ENCODE results near the gene COX7A1. TPM values are rescaled to one million over a fixed set of nuclear protein-coding genes. Genes with fewer than 3 reads are reported as not detected.
A peak's percentile ranks its signal among the peaks of the same experiment; 100 is the strongest.

COX7A1 gene
- total and polyA plus RNA-seq, 3 experiments from 2014 or later: not detected

DNA sequence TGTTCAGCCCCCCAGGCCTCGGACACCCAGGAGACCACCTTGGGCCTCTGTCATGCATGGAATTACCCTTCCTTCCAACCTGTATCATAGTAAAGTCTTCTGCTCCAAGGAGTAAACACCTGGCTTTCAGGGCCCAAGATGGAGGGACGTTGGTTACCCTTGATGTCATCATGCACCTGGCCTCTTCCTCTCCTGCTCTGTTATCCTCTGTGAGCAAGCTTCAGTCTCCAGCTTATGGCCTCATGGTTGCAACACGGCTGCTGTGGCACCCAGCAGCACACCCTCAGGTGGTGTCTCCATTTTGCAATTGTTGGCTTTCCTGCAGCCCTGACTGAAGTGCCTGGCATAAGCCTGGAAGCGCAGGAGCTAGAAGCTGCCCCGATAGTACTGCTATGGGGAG is 45.3 kb downstream of the COX7A1 start:
- Histone ChIP-seq H3K27ac (ENCODE audit: low read depth, low read length) (no peak overlapping the region), H3K4me1 (ENCODE audit: insufficient read depth, low read length) (no peaks in the 10 kb centered on the region), H3K27me3 (ENCODE audit: insufficient read depth, low read length, poor library complexity, severe bottlenecking) (no peaks in the 10 kb centered on the region), H3K36me3 (ENCODE audit: insufficient read depth, low read length) (no peaks in the 10 kb centered on the region), H3K4me3 (ENCODE audit: low read length) (no peak overlapping the region), H3K9me3 (ENCODE audit: low read length) (no peaks in the 10 kb centered on the region)
- no peaks in the 10 kb centered on the region for H3K4me1 Mint-ChIP-seq
- no peak overlapping the region for H3K27ac Mint-ChIP-seq
- ChIA-PET CTCF (interaction anchor here (1.5 kb wide), 1 partner anchor 45 kb away, joined by 3 read pairs; no protein-coding TSS in a partner anchor), POLR2A (no interaction called here)
- H3K27me3 Mint-ChIP-seq: no peaks in the 10 kb centered on the region
- H3K9me3 Mint-ChIP-seq: no peaks in the 10 kb centered on the region
- H3K4me3 Mint-ChIP-seq: no peak overlapping the region
- peaks cover 0 to 22% (median 0%) of the 10 kb centered on the region in 3 donors for H3K36me3 Mint-ChIP-seq
- no peak for DNase-seq

DNA sequence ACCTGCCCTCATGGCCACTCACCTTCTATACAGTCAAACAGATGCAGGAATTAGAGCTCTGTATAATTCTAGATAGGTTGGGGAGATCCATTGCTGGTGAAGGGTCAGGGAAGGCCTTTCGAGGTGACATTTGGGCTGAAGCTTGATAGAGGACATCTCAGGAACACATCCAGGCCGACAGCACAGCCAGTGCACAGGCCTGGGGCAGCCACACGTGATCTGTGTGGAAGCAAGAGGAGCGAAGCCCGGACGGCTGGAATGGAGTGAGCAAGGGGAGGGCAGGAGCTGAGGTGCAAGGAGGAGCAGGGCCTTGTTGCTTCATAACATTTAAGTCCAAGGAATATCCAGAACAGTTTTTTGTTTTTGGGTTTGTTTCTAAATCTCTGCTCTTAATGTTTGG is 45.8 kb downstream of the COX7A1 start:
- no peak for DNase-seq
- ChIA-PET POLR2A (no interaction called here), CTCF (interaction anchor here (1.1 to 1.5 kb wide), 2 partner anchors 45 to 56 kb away, joined by 3 read pairs; no protein-coding TSS in a partner anchor)
- Mint-ChIP-seq H3K4me1 (no peaks in the 10 kb centered on the region), H3K27me3 (no peaks in the 10 kb centered on the region), H3K27ac (peak overlapping the region in 3 of 8 donors; percentile 29 to 70 (median 57)), H3K36me3 (peaks cover 0 to 18% (median 0%) of the 10 kb centered on the region in 3 donors), H3K4me3 (peak overlapping the region in 1 of 7 donors; percentile 68), H3K9me3 (no peaks in the 10 kb centered on the region)
- no peaks in the 10 kb centered on the region for H3K9me3 ChIP-seq (ENCODE audit: low read length)
- no peaks in the 10 kb centered on the region for H3K4me1 ChIP-seq (ENCODE audit: insufficient read depth, low read length)
- no peaks in the 10 kb centered on the region for H3K27me3 ChIP-seq (ENCODE audit: insufficient read depth, low read length, poor library complexity, severe bottlenecking)
- no peak overlapping the region for H3K27ac ChIP-seq (ENCODE audit: low read depth, low read length)
- H3K36me3 ChIP-seq (ENCODE audit: insufficient read depth, low read length): no peaks in the 10 kb centered on the region
- no peak overlapping the region for H3K4me3 ChIP-seq (ENCODE audit: low read length)

DNA sequence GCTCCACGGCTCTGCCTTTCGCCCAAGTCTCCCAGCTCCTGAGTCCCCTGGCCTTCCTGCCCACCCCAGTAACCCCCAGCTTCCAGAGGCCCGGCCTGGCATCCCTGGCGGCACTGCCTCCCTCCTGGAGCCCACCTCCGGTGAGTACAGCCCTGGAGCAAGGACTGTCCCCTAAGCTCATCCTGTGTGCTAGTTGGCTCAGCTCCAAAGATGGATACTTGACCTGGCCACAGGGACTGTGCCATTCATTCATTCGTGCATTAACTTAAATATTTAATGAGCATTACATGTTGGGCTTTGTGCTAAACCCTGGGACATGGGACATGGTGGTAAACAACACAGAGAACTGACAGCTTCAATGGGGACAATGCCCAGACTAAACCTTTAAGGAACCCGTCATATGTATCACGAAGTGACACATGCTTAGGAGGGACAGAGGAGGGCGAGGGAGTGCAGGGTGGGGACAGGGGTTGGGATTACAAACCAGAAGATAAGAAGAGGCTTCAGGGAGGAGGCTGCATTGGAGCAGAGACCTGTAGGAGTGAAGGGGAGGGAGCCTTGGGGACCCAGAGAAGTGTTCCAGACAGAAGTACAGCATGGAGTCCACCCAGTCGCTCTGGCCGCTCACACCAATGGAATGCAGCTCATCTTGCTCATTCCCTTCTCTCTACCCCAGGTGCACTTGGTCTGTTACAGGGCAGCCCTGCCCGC is 48.2 kb downstream of the COX7A1 start:
- H3K4me1 Mint-ChIP-seq: no peaks in the 10 kb centered on the region

DNA sequence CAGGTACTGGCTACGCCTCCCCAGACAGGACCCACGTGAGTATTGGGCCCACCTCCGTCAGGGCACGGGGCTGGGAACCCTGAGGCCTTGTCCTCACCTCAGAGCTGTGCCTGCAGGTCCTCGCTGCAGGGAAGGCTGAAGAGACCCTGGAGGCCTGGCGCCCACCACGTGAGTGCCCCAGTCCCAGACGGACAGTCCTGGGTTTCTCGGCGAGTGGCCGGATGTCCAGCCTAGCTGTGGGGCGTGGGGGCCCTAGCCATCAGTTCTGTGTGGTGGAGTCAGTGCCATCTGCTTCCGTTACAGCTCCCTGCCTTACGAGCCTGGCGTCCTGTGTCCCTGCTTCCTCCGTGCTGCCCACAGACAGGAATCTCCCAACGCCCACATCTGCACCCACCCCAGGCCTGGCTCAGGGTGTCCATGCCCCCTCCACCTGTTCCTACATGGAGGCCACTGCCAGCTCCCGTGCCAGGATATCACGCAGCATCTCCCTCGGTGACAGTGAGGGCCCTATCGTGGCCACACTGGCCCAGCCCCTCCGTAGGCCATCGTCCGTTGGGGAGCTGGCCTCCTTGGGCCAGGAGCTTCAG is 49.1 kb downstream of the COX7A1 start:
- H3K4me1 ChIP-seq (ENCODE audit: insufficient read depth, low read length): no peaks in the 10 kb centered on the region
- H3K27ac ChIP-seq (ENCODE audit: low read depth, low read length): no peak overlapping the region
- H3K27me3 ChIP-seq (ENCODE audit: insufficient read depth, low read length, poor library complexity, severe bottlenecking): no peaks in the 10 kb centered on the region
- Mint-ChIP-seq H3K9me3 (no peaks in the 10 kb centered on the region), H3K4me3 (no peak overlapping the region), H3K27ac (no peak overlapping the region), H3K36me3 (peaks cover 0 to 11% (median 0%) of the 10 kb centered on the region in 3 donors), H3K4me1 (no peaks in the 10 kb centered on the region), H3K27me3 (no peaks in the 10 kb centered on the region)
- H3K9me3 ChIP-seq (ENCODE audit: low read length): no peaks in the 10 kb centered on the region
- CTCF ChIA-PET: no interaction called here
- POLR2A ChIA-PET: no interaction called here
- DNase-seq: no peak
- H3K36me3 ChIP-seq (ENCODE audit: insufficient read depth, low read length): no peaks in the 10 kb centered on the region
- no peak overlapping the region for H3K4me3 ChIP-seq (ENCODE audit: low read length)

More for the DNA sequence above, 48.2 kb downstream of the COX7A1 start:
- no peaks in the 10 kb centered on the region for H3K27me3 ChIP-seq (ENCODE audit: insufficient read depth, low read length, poor library complexity, severe bottlenecking)
- H3K27ac Mint-ChIP-seq: peak overlapping the region in 1 of 8 donors; percentile 87
- no peaks in the 10 kb centered on the region for H3K36me3 ChIP-seq (ENCODE audit: insufficient read depth, low read length)
- H3K4me3 ChIP-seq (ENCODE audit: low read length): no peak overlapping the region
- POLR2A ChIA-PET: no interaction called here
- H3K4me1 ChIP-seq (ENCODE audit: insufficient read depth, low read length): no peaks in the 10 kb centered on the region
- no peaks in the 10 kb centered on the region for H3K9me3 ChIP-seq (ENCODE audit: low read length)
- no peak for DNase-seq
- H3K27ac ChIP-seq (ENCODE audit: low read depth, low read length): no peak overlapping the region
- CTCF ChIA-PET: no interaction called here
- H3K9me3 Mint-ChIP-seq: no peaks in the 10 kb centered on the region
- no peak overlapping the region for H3K4me3 Mint-ChIP-seq
- peaks cover 0 to 14% (median 0%) of the 10 kb centered on the region in 3 donors for H3K36me3 Mint-ChIP-seq
- H3K27me3 Mint-ChIP-seq: no peaks in the 10 kb centered on the region

DNA sequence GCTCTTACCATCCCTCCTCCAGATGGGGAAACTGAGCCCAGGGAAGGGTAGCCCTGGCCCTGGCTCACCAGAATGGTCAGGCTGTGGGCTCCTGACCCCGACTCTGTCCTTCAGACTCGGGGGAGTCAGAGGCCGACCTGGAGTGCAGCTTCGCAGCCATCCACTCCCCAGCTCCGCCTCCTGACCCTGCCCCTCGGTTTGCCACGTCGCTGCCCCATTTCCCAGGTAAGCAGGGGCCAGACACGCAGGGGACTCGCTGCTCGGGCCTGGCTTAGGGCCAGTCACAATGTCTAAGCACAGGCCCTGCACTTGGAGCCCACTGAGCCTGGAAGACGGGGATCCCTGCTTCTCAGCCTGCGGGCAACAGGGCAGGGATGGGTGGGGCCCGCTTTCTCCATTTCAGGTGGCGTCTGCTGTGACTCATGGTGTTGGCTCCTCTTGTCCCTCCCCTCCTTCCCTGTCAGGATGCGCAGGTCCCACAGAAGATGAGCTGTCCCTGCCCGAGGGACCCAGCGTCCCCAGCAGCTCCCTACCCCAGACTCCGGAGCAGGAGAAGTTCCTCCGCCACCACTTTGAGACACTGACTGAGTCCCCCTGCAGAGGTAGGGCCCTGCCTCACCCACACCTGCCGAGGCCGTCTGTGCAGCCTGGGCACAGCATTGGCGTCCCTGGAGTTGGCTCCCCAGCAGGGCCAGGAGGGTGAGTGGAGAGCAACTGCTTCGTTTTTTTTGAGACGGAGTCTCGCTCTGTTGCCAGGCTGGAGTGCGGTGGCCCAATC is 50.5 kb downstream of the COX7A1 start:
- ChIA-PET POLR2A (interaction anchor here (0.5 kb wide), 1 partner anchor 21 kb away, joined by 3 read pairs; no protein-coding TSS in a partner anchor), CTCF (no interaction called here)
- peaks cover 0 to 7% (median 3%) of the 10 kb centered on the region in 3 donors for H3K36me3 Mint-ChIP-seq
- H3K4me3 Mint-ChIP-seq: no peak overlapping the region
- Histone ChIP-seq H3K9me3 (ENCODE audit: low read length) (no peaks in the 10 kb centered on the region), H3K36me3 (ENCODE audit: insufficient read depth, low read length) (no peaks in the 10 kb centered on the region), H3K4me3 (ENCODE audit: low read length) (no peak overlapping the region), H3K27me3 (ENCODE audit: insufficient read depth, low read length, poor library complexity, severe bottlenecking) (no peaks in the 10 kb centered on the region), H3K27ac (ENCODE audit: low read depth, low read length) (no peak overlapping the region), H3K4me1 (ENCODE audit: insufficient read depth, low read length) (no peaks in the 10 kb centered on the region)
- H3K4me1 Mint-ChIP-seq: no peaks in the 10 kb centered on the region
- H3K27me3 Mint-ChIP-seq: no peaks in the 10 kb centered on the region
- DNase-seq: no peak
- H3K27ac Mint-ChIP-seq: no peak overlapping the region
- no peaks in the 10 kb centered on the region for H3K9me3 Mint-ChIP-seq

Other genes with a start within 250 kb of the COX7A1 start
- gene HCST, start 249.9 kb downstream of the COX7A1 start, total RNA-seq: 10 to 100 TPM; 53.4 to 60.1 TPM
- 1,883 TPM for gene HCST, start 249.9 kb downstream of the COX7A1 start, polyA plus RNA-seq
- gene TYROBP, start 244.2 kb downstream of the COX7A1 start, total RNA-seq: 1 to 10 TPM; 6.4 to 6.8 TPM
- 96.2 TPM for gene TYROBP, start 244.2 kb downstream of the COX7A1 start, polyA plus RNA-seq
- gene LRFN3, start 216.1 kb downstream of the COX7A1 start, total RNA-seq: 10 to 100 TPM; 12.4 to 12.5 TPM
- gene LRFN3, start 216.1 kb downstream of the COX7A1 start, polyA plus RNA-seq: 3.0 TPM
- 10 to 100 TPM; 21.0 to 21.9 TPM for gene SDHAF1, start 157.3 kb downstream of the COX7A1 start, total RNA-seq
- 54.2 TPM for gene SDHAF1, start 157.3 kb downstream of the COX7A1 start, polyA plus RNA-seq
- gene SYNE4, start 143.6 kb downstream of the COX7A1 start, total RNA-seq: 1 to 10 TPM; 1.2 to 1.9 TPM
- gene SYNE4, start 143.6 kb downstream of the COX7A1 start, polyA plus RNA-seq: not detected
- 10 to 100 TPM; 37.2 to 41.3 TPM for gene ALKBH6, start 138.2 kb downstream of the COX7A1 start, total RNA-seq
- 21.2 TPM for gene ALKBH6, start 138.2 kb downstream of the COX7A1 start, polyA plus RNA-seq
- gene CLIP3, start 119.6 kb downstream of the COX7A1 start, total RNA-seq: under 1 TPM; 0.29 to 0.33 TPM
- gene CLIP3, start 119.6 kb downstream of the COX7A1 start, polyA plus RNA-seq: 0.39 TPM
- gene THAP8, start 98.2 kb downstream of the COX7A1 start, total RNA-seq: 1 to 10 TPM; 1.3 to 1.9 TPM
- gene THAP8, start 98.2 kb downstream of the COX7A1 start, polyA plus RNA-seq: 8.5 TPM
- gene WDR62, start 97.5 kb downstream of the COX7A1 start, total RNA-seq: 10 to 100 TPM; 15.7 to 15.8 TPM
- 0.37 TPM for gene WDR62, start 97.5 kb downstream of the COX7A1 start, polyA plus RNA-seq
- gene OVOL3, start 41.3 kb downstream of the COX7A1 start, total RNA-seq: not detected
- gene OVOL3, start 41.3 kb downstream of the COX7A1 start, polyA plus RNA-seq: not detected
- gene POLR2I, start 37.6 kb downstream of the COX7A1 start, total RNA-seq: 100 to 1,000 TPM; 118 to 131 TPM
- 159 TPM for gene POLR2I, start 37.6 kb downstream of the COX7A1 start, polyA plus RNA-seq
- 100 to 1,000 TPM; 135 to 137 TPM for gene TBCB, start 37.0 kb downstream of the COX7A1 start, total RNA-seq
- 261 TPM for gene TBCB, start 37.0 kb downstream of the COX7A1 start, polyA plus RNA-seq
- gene CAPNS1, start 12.4 kb downstream of the COX7A1 start, total RNA-seq: 100 to 1,000 TPM; 415 to 432 TPM
- 167 TPM for gene CAPNS1, start 12.4 kb downstream of the COX7A1 start, polyA plus RNA-seq
- 1 to 10 TPM; 2.1 to 2.5 TPM for gene ZNF565, start 62.2 kb upstream of the COX7A1 start, total RNA-seq
- 6.4 TPM for gene ZNF565, start 62.2 kb upstream of the COX7A1 start, polyA plus RNA-seq
- 100 to 1,000 TPM; 122 to 129 TPM for gene ZNF146, start 62.7 kb upstream of the COX7A1 start, total RNA-seq
- 80.6 TPM for gene ZNF146, start 62.7 kb upstream of the COX7A1 start, polyA plus RNA-seq
- gene ZFP14, start 226.8 kb upstream of the COX7A1 start, total RNA-seq: 1 to 10 TPM; 2.1 to 3.9 TPM
- gene ZFP14, start 226.8 kb upstream of the COX7A1 start, polyA plus RNA-seq: 4.5 TPM